ENCODE data around the gene BAZ1B. TPM values are rescaled to one million over a fixed set of nuclear protein-coding genes. Genes with fewer than 3 reads are reported as not detected.
"Not testable (repeated sequence)": the region's sequence is repeated elsewhere in the genome, so short reads cannot be mapped to it uniquely, and the experiment has no call there.

Gene BAZ1B
- total RNA-seq, 1 donor from 2014 or later = 108 TPM

GRCh38 chr7:73526896-73527821 is 5.1 kb upstream of the BAZ1B start:
- H3K4me1 Mint-ChIP-seq (ENCODE audit: low read depth, unreplicated experiment) = peaks cover 10% of the 10 kb centered on the region
- no peak for DNase-seq
- H3K27ac Mint-ChIP-seq (ENCODE audit: unreplicated experiment) = peak overlapping the region; percentile 40
- peaks cover 5% of the 10 kb centered on the region for H3K9me3 Mint-ChIP-seq (ENCODE audit: unreplicated experiment)
- no peak overlapping the region for H3K4me3 Mint-ChIP-seq (ENCODE audit: unreplicated experiment)
- peaks cover 3% of the 10 kb centered on the region for H3K27me3 Mint-ChIP-seq (ENCODE audit: unreplicated experiment)
- peaks cover under 1% of the 10 kb centered on the region for H3K36me3 Mint-ChIP-seq (ENCODE audit: unreplicated experiment)
- no peak for TF ChIP-seq CTCF (IDR thresholded peaks at IDR 0.05; ENCODE audit: partially characterized antibody, unreplicated experiment)

- not testable (repeated sequence) for H3K27me3 Mint-ChIP-seq (ENCODE audit: unreplicated experiment); H3K4me3 Mint-ChIP-seq (ENCODE audit: unreplicated experiment); H3K27ac Mint-ChIP-seq (ENCODE audit: unreplicated experiment); DNase-seq; H3K36me3 Mint-ChIP-seq (ENCODE audit: unreplicated experiment); H3K9me3 Mint-ChIP-seq (ENCODE audit: unreplicated experiment)
- H3K4me1 Mint-ChIP-seq (ENCODE audit: low read depth, unreplicated experiment) = peaks cover 10% of the 10 kb centered on the region
Observed at GRCh38 chr7:73526158-73526494, 4.0 kb upstream of the BAZ1B start.

GRCh38 chr7:73521636-73522104 is 423 bp downstream of the BAZ1B start:
- Mint-ChIP-seq H3K9me3 (ENCODE audit: unreplicated experiment) (peaks cover 14% of the 10 kb centered on the region), H3K27ac (ENCODE audit: unreplicated experiment) (no peak overlapping the region), H3K4me3 (ENCODE audit: unreplicated experiment) (no peak overlapping the region), H3K4me1 (ENCODE audit: low read depth, unreplicated experiment) (peaks cover 18% of the 10 kb centered on the region), H3K36me3 (ENCODE audit: unreplicated experiment) (no peaks in the 10 kb centered on the region), H3K27me3 (ENCODE audit: unreplicated experiment) (peaks cover 10% of the 10 kb centered on the region)
- TF ChIP-seq CTCF (IDR thresholded peaks at IDR 0.05; ENCODE audit: partially characterized antibody, unreplicated experiment) = no peak
- DNase-seq = peak; percentile 63

- DNase-seq = peak; percentile 37
Observed at GRCh38 chr7:73520673-73521635, 1.1 kb downstream of the BAZ1B start.

More at GRCh38 chr7:73520673-73521635, 1.1 kb downstream of the BAZ1B start:
- peaks cover 10% of the 10 kb centered on the region for H3K27me3 Mint-ChIP-seq (ENCODE audit: unreplicated experiment)
- no peak for TF ChIP-seq CTCF (IDR thresholded peaks at IDR 0.05; ENCODE audit: partially characterized antibody, unreplicated experiment)
- peaks cover 18% of the 10 kb centered on the region for H3K4me1 Mint-ChIP-seq (ENCODE audit: low read depth, unreplicated experiment)
- H3K27ac Mint-ChIP-seq (ENCODE audit: unreplicated experiment) = peak overlapping the region; percentile 94
- peak overlapping the region; percentile 100 for H3K4me3 Mint-ChIP-seq (ENCODE audit: unreplicated experiment)
- H3K36me3 Mint-ChIP-seq (ENCODE audit: unreplicated experiment) = no peaks in the 10 kb centered on the region
- peaks cover 14% of the 10 kb centered on the region for H3K9me3 Mint-ChIP-seq (ENCODE audit: unreplicated experiment)
